K562 (cell line): ENCODE results near the gene NUTF2. TPM values are rescaled to one million over a fixed set of nuclear protein-coding genes. Genes with fewer than 3 reads are reported as not detected.

Source experiments
- ATAC-seq: fragments of 200-7000 bp; cut with Tn5 transposase; 3 replicates; pipeline ENCODE4 v1.9.1; 2020; ENCODE audit warnings: moderate library complexity
- BruUV-seq: library from RNA; stranded (reverse); fragments of 400-500 nt; replicated peaks from 2 replicates; lab custom pipeline; 2021; lab: Mats Ljungman, UMichigan
- CTCF ChIA-PET: fragments of 300-600 bp; formaldehyde crosslinking; extraction: SDS; loops from one replicate; lab custom pipeline; 2021; ENCODE audit warnings: low intra/inter-chr PET ratio; lab: Yijun Ruan, JAX
- POLR2A ChIA-PET: fragments of 300-600, 350-650 bp; sonication (Branson Sonifier 250); formaldehyde crosslinking; extraction: SDS; loops from one replicate; lab custom pipeline; 2021; ENCODE audit warnings: antibody characterized with exemption, inconsistent platforms; lab: Yijun Ruan, JAX
- DNase-seq, 4 experiments: peaks; one replicate each; pipeline versions ENCODE4 v3.0.0 to v3.0.0-alpha.2; 2011 to 2018; ENCODE audit warnings: low spot score in 3 of 4, mixed read lengths in 3 of 4; ENCODE audit errors: extremely low read depth in 1 of 4
- FAIRE-seq: peaks from 2 replicates; lab custom pipeline; 2011; peaks lifted over from hg19 to GRCh38; lab: Jason Lieb, UNC
- H2AFZ ChIP-seq: 2 replicates; pipeline ENCODE4 v1.6.0; 2011; ENCODE audit warnings: low read depth, low read length, control low read depth, inconsistent platforms
- H3K27ac ChIP-seq: fragments of 200-600 bp; 3 replicates; pipeline ENCODE4 v1.8.0; 2011; ENCODE audit warnings: low read depth, mild to moderate bottlenecking, control low read depth, inconsistent platforms, low read length, moderate library complexity, mixed read lengths; ENCODE audit errors: extremely low read depth
- H3K27me3 ChIP-seq, 2 experiments: fragments of 300-600 bp in 1 of 2; 2 replicates in 1 of 2; 3 replicates in 1 of 2; pipeline versions ENCODE4 v1.6.0 to v1.8.0; 2011; ENCODE audit warnings: inconsistent platforms in 2 of 2, low read length in 2 of 2, mild to moderate bottlenecking in 1 of 2, mixed read lengths in 1 of 2, moderate library complexity in 1 of 2; ENCODE audit not compliant: control insufficient read depth in 2 of 2, insufficient read depth in 2 of 2
- H3K36me3 ChIP-seq: fragments of 300-600 bp; 3 replicates; pipeline ENCODE4 v1.8.0; 2011; ENCODE audit warnings: mild to moderate bottlenecking, low read length, inconsistent platforms; ENCODE audit not compliant: control insufficient read depth, insufficient read depth
- H3K4me1 ChIP-seq, 2 experiments: fragments of 200-600 bp in 1 of 2; replicated peaks in 1 of 2; 2 replicates in 1 of 2; 3 replicates in 1 of 2; pipeline versions ENCODE4 v1.5.1 to v1.8.0; 2011; ENCODE audit warnings: inconsistent platforms in 2 of 2, low read length in 2 of 2, mild to moderate bottlenecking in 1 of 2, mixed read lengths in 1 of 2, moderate library complexity in 1 of 2; ENCODE audit not compliant: control insufficient read depth in 2 of 2, insufficient read depth in 2 of 2
- H3K4me2 ChIP-seq: 2 replicates; pipeline ENCODE4 v1.6.1; 2011; ENCODE audit warnings: low read length, control low read depth, inconsistent platforms, mixed read lengths; ENCODE audit not compliant: insufficient read depth
- H3K4me3 ChIP-seq: fragments of 200-600 bp; sonication (generic), shearing (Covaris generic); 2 replicates; pipeline ENCODE4 v1.5.1; 2016; ENCODE audit warnings: control low read depth, inconsistent platforms
- H3K79me2 ChIP-seq: fragments of 200-600 bp; 3 replicates; pipeline ENCODE4 v1.8.0; 2011; ENCODE audit warnings: low read length, inconsistent platforms; ENCODE audit not compliant: control insufficient read depth, insufficient read depth
- H3K9ac ChIP-seq, 2 experiments: 2 replicates each; pipeline versions ENCODE4 v1.6.0 to v1.6.1; 2011; ENCODE audit warnings: low read depth in 2 of 2, low read length in 2 of 2, control low read depth in 1 of 2, inconsistent platforms in 1 of 2, mild to moderate bottlenecking in 1 of 2, mixed read lengths in 1 of 2; ENCODE audit not compliant: insufficient read depth in 1 of 2
- H3K9me1 ChIP-seq: one replicate; pipeline ENCODE4 v1.6.0; 2011; ENCODE audit warnings: inconsistent platforms, mild to moderate bottlenecking, low read length, moderate library complexity; ENCODE audit not compliant: control insufficient read depth, insufficient read depth
- H3K9me3 ChIP-seq: replicated peaks from 2 replicates; pipeline ENCODE4 v1.5.1; 2011; ENCODE audit warnings: low read depth, low read length, inconsistent platforms; ENCODE audit not compliant: control insufficient read depth, insufficient read depth
- H4K20me1 ChIP-seq: replicated peaks from 2 replicates; pipeline ENCODE4 v1.6.1; 2011; ENCODE audit warnings: low read length, inconsistent platforms, mixed read lengths; ENCODE audit not compliant: control insufficient read depth, insufficient read depth
- CEBPG ChIP-seq, 3 experiments: fragments of 200-800 bp in 1 of 3; sonication (Bioruptor generic) in 1 of 3; sonication (generic) in 1 of 3; formaldehyde crosslinking in 1 of 3; IDR thresholded peaks in 2 of 3; conservative IDR thresholded peaks in 1 of 3; 2 replicates each; pipeline versions ENCODE4 v1.6.1 to v1.8.0; 2016 to 2022; ENCODE audit warnings: missing compliant biosample characterization in 2 of 3, missing genetic modification characterization in 2 of 3, mild to moderate bottlenecking in 1 of 3, missing genetic modification reagents in 1 of 3
- ELK1 ChIP-seq: sonication (generic); formaldehyde crosslinking; IDR thresholded peaks from 2 replicates; pipeline ENCODE4 v1.8.1; 2022; ENCODE audit warnings: missing genetic modification reagents
- HINFP ChIP-seq: fragments of 450-650 bp; conservative IDR thresholded peaks from 2 replicates; pipeline ENCODE4 v1.6.1; 2016; ENCODE audit warnings: missing genetic modification characterization, low read depth, mild to moderate bottlenecking, control low read depth, missing compliant biosample characterization
- HMG20A ChIP-seq: fragments of 450-650 bp; formaldehyde crosslinking; conservative IDR thresholded peaks from 2 replicates; pipeline ENCODE4 v1.4.0; 2020; ENCODE audit warnings: mild to moderate bottlenecking, mixed read lengths
- MTA3 ChIP-seq: fragments of 450-650 bp; formaldehyde crosslinking; IDR thresholded peaks from 2 replicates; pipeline ENCODE4 v1.6.1; 2017; ENCODE audit warnings: mild to moderate bottlenecking, borderline replicate concordance
- WGBS: fragments of 100-300 bp; shearing (Covaris generic); methylation state at CpG from one replicate; pipeline ENCODE4 v1.1.6; 2016; ENCODE audit warnings: low coverage, mixed read lengths; ENCODE audit not compliant: insufficient coverage; ENCODE audit errors: missing lambda C conversion rate; 5-methylcytosine and 5-hydroxymethylcytosine counted together
- in situ Hi-C: fragments of 300-500 bp; cut with MboI; formaldehyde crosslinking; loops from 4 replicates; pipeline ENCODE4 v1.15.0; 2018; ENCODE audit warnings: inconsistent platforms, mixed read lengths
- intact Hi-C: fragments of 100-400 bp; cut with micrococcal nuclease; formaldehyde crosslinking; loops from 2 replicates; pipeline ENCODE4 v1.14.2; 2022
- polyA plus RNA-seq, 8 experiments: library from polyadenylated mRNA; depleted of rRNA in 4 of 8; stranded (reverse) in 5 of 8; unstranded in 3 of 8; fragments of >200 nt; fragmentation: Nextera tagmentation in 2 of 8; fragmentation: Illumina TruSeq in 1 of 8; extraction: Ambion mirVana in 2 of 8; extraction: Trizol in 1 of 8; gene quantifications; 2 replicates each; pipeline versions ENCODE4 v1.2.1 to v1.2.3, GENCODE V29; 2011 to 2014; ENCODE audit warnings: inconsistent platforms in 1 of 8, missing spikeins in 1 of 8
- total RNA-seq, 7 experiments: library from RNA; depleted of rRNA in 6 of 7; stranded (reverse); fragments of >200 nt in 6 of 7; fragmentation: Illumina TruSeq in 2 of 7; extraction: Trizol in 2 of 7; gene quantifications; 2 replicates each; pipeline versions ENCODE4 v1.2.1 to v1.2.3, GENCODE V29; 2011 to 2021; ENCODE audit warnings: low replicate concordance in 1 of 7

The NUTF2 gene
- total and polyA plus RNA-seq, 9 of the 15 experiments (the other 6 are each of a cell fraction or from before 2014, with no cell fraction given): 106 to 248 (median 147) TPM

DNA sequence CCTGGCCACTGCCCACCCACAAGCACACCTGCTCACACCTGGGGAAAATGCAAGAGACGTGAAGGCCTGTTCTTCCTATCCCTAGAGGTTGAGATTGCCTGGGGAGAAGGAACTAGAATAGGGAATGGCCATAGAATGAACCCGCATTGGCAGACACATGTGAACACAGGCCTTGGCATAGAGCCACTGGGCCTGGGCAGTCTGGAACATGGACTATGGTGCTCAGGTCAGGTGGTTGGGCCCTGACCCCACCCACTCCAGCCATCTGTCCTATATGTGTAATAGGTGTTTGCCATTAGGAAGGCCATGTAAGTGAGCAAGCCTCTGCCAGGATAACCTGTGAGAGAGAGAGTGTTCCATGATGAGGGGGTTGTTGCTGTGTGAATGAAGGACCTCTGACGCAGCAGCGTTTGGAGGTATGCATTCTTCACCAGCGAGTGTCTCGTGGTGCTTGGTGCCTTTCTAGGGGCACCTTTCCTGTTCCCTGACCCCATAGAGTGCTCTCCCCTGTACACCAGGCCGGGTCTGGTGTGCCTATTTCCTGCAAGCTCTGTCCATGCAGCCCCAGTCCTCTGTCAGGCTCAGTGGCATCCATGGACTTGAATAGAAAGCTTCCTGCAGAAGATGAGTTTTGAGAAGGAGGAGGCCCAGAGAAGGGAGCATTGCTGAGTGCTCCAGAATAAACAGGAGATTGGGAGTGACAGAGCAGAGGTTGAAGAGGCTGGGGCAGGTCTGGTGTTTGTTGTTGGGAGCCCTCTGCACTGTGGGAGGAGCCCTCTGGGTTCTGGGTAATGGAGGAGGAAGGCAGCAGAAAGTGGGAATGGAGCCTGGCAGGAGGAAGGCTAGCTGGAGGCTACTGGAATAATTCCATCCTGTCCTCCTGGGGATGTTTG lies 69.3 kb downstream of the NUTF2 start:
- no peak for FAIRE-seq
- intact Hi-C loops: no loop called here
- no peak for TF ChIP-seq ELK1 (CRISPR knock-in tag)
- TF ChIP-seq HMG20A: no peak
- TF ChIP-seq HINFP (tag): no peak
- no peak for TF ChIP-seq MTA3
- no peak for TF ChIP-seq CEBPG (CRISPR knock-in tag; IDR thresholded peaks at IDR 0.05)
- no peak for TF ChIP-seq CEBPG (tag; conservative IDR thresholded peaks at IDR 0.05 in 1 of 2, IDR thresholded peaks at IDR 0.05 in 1 of 2)
- POLR2A ChIA-PET: interaction anchor here (0.6 to 1.8 kb wide), 5 partner anchors 11 to 198 kb away, joined by 3 to 6 read pairs (median 4); no protein-coding TSS in a partner anchor
- Histone ChIP-seq H2AFZ (no peak overlapping the region), H3K27ac (no peak overlapping the region), H3K4me3 (no peak overlapping the region), H3K36me3 (no peaks in the 10 kb centered on the region), H3K4me2 (no peak overlapping the region), H3K9me1 (peaks cover 4% of the 10 kb centered on the region), H3K27me3 (no peaks in the 10 kb centered on the region), H3K9me3 (no peaks in the 10 kb centered on the region), H3K4me1 (peaks cover 5 to 16% of the 10 kb centered on the region in 2 experiments; a peak in 4 of 5 replicates), H3K9ac (no peak overlapping the region), H3K79me2 (no peaks in the 10 kb centered on the region), H4K20me1 (peaks cover 14% of the 10 kb centered on the region)
- CTCF ChIA-PET: no interaction called here
- in situ Hi-C loops: no loop called here
- no peak for ATAC-seq
- DNase-seq: no peak
- no TSS peak for BruUV-seq
- WGBS: 64% methylated on average over 7 of the region's 7 CpGs
